ENCODE measurements around the gene PLEKHM1. TPM values are rescaled to one million over a fixed set of nuclear protein-coding genes. Genes with fewer than 3 reads are reported as not detected.
"Not testable (repeated sequence)": the region's sequence is repeated elsewhere in the genome, so short reads cannot be mapped to it uniquely, and the experiment has no call there.

Gene PLEKHM1
- total and polyA plus RNA-seq, 4 experiments from 2014 or later, result 6.8 to 92.5 (median 50.9) TPM

DNA sequence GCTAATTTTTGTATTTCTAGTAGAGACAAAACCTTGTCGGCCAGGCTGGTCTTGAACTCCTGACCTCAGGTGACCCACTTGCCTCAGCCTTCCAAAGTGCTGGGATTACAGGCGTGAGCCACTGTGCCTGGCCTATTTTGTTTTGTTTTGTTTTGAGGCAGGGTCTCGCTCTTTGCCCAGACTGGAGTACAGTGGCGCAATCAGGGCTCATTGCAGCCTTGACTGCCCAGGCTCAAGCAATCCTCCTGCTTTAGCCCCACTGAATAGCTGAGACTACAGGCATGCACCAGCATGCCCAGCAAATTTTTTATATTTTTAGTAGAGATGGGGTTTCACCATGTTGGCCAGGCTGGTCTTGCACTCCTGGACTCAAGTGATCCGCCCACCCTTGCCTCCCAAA is 30.1 kb downstream of the PLEKHM1 start:
- H3K27ac ChIP-seq (ENCODE audit: low read depth, low read length); H3K9me3 Mint-ChIP-seq; H3K4me3 ChIP-seq (ENCODE audit: low read length in 2 of 2); H3K4me1 ChIP-seq (ENCODE audit: insufficient read depth, low read length); H3K4me3 Mint-ChIP-seq; H3K27me3 ChIP-seq (ENCODE audit: insufficient read depth, low read length); H3K27ac Mint-ChIP-seq; CTCF ChIA-PET (ENCODE audit: partially characterized antibody); H3K27me3 Mint-ChIP-seq; H3K36me3 ChIP-seq (ENCODE audit: insufficient read depth, low read length); H3K9me3 ChIP-seq (ENCODE audit: control insufficient read depth in 1 of 2, low read length in 2 of 2); DNase-seq; H3K4me1 Mint-ChIP-seq; POLR2A ChIA-PET (ENCODE audit: partially characterized antibody); intact Hi-C loops (cut with micrococcal nuclease): not testable (repeated sequence)
- H3K36me3 Mint-ChIP-seq, result peaks cover 15 to 18% of the 10 kb centered on the region in 2 donors

DNA sequence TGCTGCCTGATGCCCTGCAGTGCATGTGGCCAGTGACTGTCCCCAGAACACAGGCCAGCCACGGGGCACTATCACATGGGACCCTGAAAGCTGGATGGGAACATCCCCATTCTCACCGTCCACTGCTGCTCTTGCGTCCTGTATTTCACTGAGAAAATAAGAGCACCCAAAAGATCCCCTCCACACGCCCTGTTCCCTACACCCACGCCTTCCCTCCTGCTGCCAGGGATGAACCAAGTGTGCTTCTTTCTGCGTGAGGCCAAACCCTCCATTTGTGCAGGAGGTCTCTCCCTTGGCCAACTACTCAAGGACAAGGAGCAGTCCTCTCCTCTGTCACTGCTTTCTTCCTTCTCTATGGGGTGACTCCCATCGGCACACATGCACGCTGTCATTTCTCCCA is 36.2 kb downstream of the PLEKHM1 start:
- Mint-ChIP-seq H3K27ac (peak overlapping the region in 4 of 7 donors; percentile 42 to 73 (median 70)), H3K36me3 (peaks cover 19 to 27% of the 10 kb centered on the region in 2 donors)
- POLR2A ChIA-PET (ENCODE audit: partially characterized antibody); DNase-seq; H3K27ac ChIP-seq (ENCODE audit: low read depth, low read length); H3K27me3 Mint-ChIP-seq; H3K4me3 Mint-ChIP-seq; H3K27me3 ChIP-seq (ENCODE audit: insufficient read depth, low read length); H3K4me3 ChIP-seq (ENCODE audit: low read length in 2 of 2); H3K4me1 ChIP-seq (ENCODE audit: insufficient read depth, low read length); H3K9me3 Mint-ChIP-seq; CTCF ChIA-PET (ENCODE audit: partially characterized antibody); H3K9me3 ChIP-seq (ENCODE audit: control insufficient read depth in 1 of 2, low read length in 2 of 2); intact Hi-C loops (cut with micrococcal nuclease); H3K36me3 ChIP-seq (ENCODE audit: insufficient read depth, low read length); H3K4me1 Mint-ChIP-seq: not testable (repeated sequence)

DNA sequence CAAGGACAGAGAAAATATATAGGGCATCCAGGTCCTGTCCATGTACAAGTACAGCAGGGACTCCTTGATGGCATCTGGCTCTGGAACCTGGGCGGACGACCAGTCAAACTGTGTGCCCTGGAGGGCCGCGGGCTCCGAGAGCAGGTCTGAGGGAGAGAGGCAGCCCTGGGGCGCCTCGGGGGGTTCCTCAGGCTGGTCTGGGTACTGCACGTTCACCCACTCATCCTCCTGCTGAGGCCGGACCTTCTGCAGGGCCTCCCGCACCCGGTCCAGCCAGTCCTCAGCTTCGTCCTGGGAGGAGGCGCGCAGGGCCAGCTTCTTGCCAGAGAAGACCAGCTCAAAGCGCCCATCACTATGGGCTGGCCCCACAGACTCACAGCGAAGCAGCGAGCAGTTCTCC is 36.8 kb downstream of the PLEKHM1 start:
- H3K4me1 ChIP-seq (ENCODE audit: insufficient read depth, low read length); H3K4me3 Mint-ChIP-seq; H3K27me3 Mint-ChIP-seq; H3K27ac Mint-ChIP-seq; H3K4me1 Mint-ChIP-seq; H3K27ac ChIP-seq (ENCODE audit: low read depth, low read length); H3K9me3 ChIP-seq (ENCODE audit: control insufficient read depth in 1 of 2, low read length in 2 of 2); H3K9me3 Mint-ChIP-seq; DNase-seq; H3K4me3 ChIP-seq (ENCODE audit: low read length in 2 of 2); intact Hi-C loops (cut with micrococcal nuclease); POLR2A ChIA-PET (ENCODE audit: partially characterized antibody); CTCF ChIA-PET (ENCODE audit: partially characterized antibody); H3K36me3 ChIP-seq (ENCODE audit: insufficient read depth, low read length); H3K27me3 ChIP-seq (ENCODE audit: insufficient read depth, low read length): not testable (repeated sequence)
- H3K36me3 Mint-ChIP-seq, result peaks cover 16 to 24% of the 10 kb centered on the region in 2 donors

- H3K4me1 ChIP-seq (ENCODE audit: insufficient read depth, low read length); H3K27me3 Mint-ChIP-seq; H3K27ac Mint-ChIP-seq; H3K4me1 Mint-ChIP-seq; H3K36me3 ChIP-seq (ENCODE audit: insufficient read depth, low read length); H3K27me3 ChIP-seq (ENCODE audit: insufficient read depth, low read length); POLR2A ChIA-PET (ENCODE audit: partially characterized antibody); H3K9me3 ChIP-seq (ENCODE audit: control insufficient read depth in 1 of 2, low read length in 2 of 2); H3K27ac ChIP-seq (ENCODE audit: low read depth, low read length); CTCF ChIA-PET (ENCODE audit: partially characterized antibody); DNase-seq; H3K4me3 Mint-ChIP-seq; H3K4me3 ChIP-seq (ENCODE audit: low read length in 2 of 2); H3K9me3 Mint-ChIP-seq; intact Hi-C loops (cut with micrococcal nuclease): not testable (repeated sequence)
- H3K36me3 Mint-ChIP-seq, result peaks cover 19 to 26% of the 10 kb centered on the region in 2 donors
Measured at GRCh38 chr17:45453225-45453534, 37.3 kb downstream of the PLEKHM1 start.

DNA sequence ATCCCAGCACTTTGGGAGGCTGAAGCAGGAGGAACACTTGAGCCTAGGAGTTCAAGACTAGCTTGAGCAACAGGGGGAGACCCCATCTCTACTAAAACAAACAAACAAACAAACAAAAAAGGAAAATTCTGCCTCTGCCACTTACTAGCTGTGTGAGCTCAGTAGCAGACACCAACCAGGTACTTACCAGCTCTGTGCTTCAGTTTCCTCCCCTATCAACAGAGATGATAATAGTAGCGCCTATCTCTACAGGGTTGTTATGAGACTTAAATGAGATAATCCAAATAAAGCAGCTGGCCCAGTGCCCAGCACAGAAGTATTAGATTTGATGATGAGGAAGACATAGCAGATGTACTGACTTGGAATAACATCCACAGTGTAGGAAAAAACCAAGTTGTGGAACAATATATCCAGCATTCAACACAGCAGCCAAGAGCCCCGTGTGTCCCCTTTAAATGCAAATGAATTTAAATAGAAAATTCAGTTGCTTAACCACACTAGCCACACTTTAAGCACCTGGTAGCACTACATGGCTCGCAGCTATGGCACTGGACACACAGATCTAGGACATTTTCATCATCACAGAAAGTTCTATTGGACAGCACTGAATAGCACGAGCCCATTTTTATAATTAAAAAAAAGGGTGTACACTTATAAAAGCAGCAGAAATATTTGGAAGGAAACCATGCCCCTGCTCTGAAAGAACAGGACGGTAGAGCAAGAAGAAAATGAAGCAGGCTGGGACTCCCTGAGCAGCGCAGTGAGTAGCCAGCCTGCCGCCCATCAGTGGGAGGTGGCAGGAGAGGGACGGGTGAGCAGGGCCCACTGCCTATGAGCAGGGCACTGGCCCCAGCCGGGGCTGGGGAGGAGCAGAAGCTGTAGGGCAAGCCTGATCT is 37.9 kb downstream of the PLEKHM1 start:
- H3K36me3 ChIP-seq (ENCODE audit: insufficient read depth, low read length); POLR2A ChIA-PET (ENCODE audit: partially characterized antibody); H3K9me3 ChIP-seq (ENCODE audit: control insufficient read depth in 1 of 2, low read length in 2 of 2); H3K27me3 Mint-ChIP-seq; H3K27ac Mint-ChIP-seq; H3K4me1 ChIP-seq (ENCODE audit: insufficient read depth, low read length); H3K27ac ChIP-seq (ENCODE audit: low read depth, low read length); H3K4me3 ChIP-seq (ENCODE audit: low read length in 2 of 2); H3K27me3 ChIP-seq (ENCODE audit: insufficient read depth, low read length); H3K9me3 Mint-ChIP-seq; DNase-seq; H3K4me1 Mint-ChIP-seq; intact Hi-C loops (cut with micrococcal nuclease); H3K4me3 Mint-ChIP-seq; CTCF ChIA-PET (ENCODE audit: partially characterized antibody): not testable (repeated sequence)
- peaks cover 22 to 30% of the 10 kb centered on the region in 2 donors for H3K36me3 Mint-ChIP-seq

GRCh38 chr17:45451660-45452059 is 38.9 kb downstream of the PLEKHM1 start:
- H3K27me3 ChIP-seq (ENCODE audit: insufficient read depth, low read length); H3K9me3 ChIP-seq (ENCODE audit: control insufficient read depth in 1 of 2, low read length in 2 of 2); H3K27ac ChIP-seq (ENCODE audit: low read depth, low read length); H3K27ac Mint-ChIP-seq; POLR2A ChIA-PET (ENCODE audit: partially characterized antibody); intact Hi-C loops (cut with micrococcal nuclease); DNase-seq; H3K36me3 ChIP-seq (ENCODE audit: insufficient read depth, low read length); H3K27me3 Mint-ChIP-seq; H3K4me3 Mint-ChIP-seq; H3K9me3 Mint-ChIP-seq; H3K4me3 ChIP-seq (ENCODE audit: low read length in 2 of 2); H3K4me1 ChIP-seq (ENCODE audit: insufficient read depth, low read length); H3K4me1 Mint-ChIP-seq; CTCF ChIA-PET (ENCODE audit: partially characterized antibody): not testable (repeated sequence)
- peaks cover 22 to 28% of the 10 kb centered on the region in 2 donors for H3K36me3 Mint-ChIP-seq

DNA sequence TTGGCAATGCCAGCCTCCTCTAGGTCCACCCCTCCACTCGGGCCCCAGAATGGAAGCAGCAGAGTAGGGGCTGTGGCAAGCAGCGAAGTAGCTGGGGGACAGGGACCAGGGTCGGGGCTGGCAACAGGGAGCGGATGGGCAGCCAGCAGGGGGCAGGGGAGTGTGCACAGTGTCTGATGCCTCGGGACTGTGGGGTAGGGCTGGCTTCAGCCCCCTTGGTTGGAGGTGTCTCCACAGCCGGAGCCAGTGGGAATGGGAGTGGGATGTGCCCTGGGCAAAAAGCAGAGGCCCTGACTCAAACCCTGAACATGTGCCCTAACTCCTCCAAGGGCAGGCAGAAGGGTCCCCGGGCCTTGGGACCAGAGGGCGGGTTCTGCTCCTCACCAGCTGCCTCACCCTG is 39.4 kb downstream of the PLEKHM1 start:
- peaks cover 4 to 13% (median 9%) of the 10 kb centered on the region in 4 donors for H3K4me1 Mint-ChIP-seq
- no peak for DNase-seq
- no peaks in the 10 kb centered on the region for H3K4me1 ChIP-seq (ENCODE audit: insufficient read depth, low read length)
- H3K9me3 ChIP-seq (ENCODE audit: control insufficient read depth in 1 of 2, low read length in 2 of 2), result no peaks in the 10 kb centered on the region
- H3K36me3 ChIP-seq (ENCODE audit: insufficient read depth, low read length), result no peaks in the 10 kb centered on the region
- CTCF ChIA-PET (ENCODE audit: partially characterized antibody), result no interaction called here
- intact Hi-C loops (cut with micrococcal nuclease), result no loop called here
- H3K27me3 ChIP-seq (ENCODE audit: insufficient read depth, low read length), result no peaks in the 10 kb centered on the region
- H3K27ac Mint-ChIP-seq, result no peak overlapping the region
- peaks cover 17 to 27% of the 10 kb centered on the region in 2 donors for H3K36me3 Mint-ChIP-seq
- H3K9me3 Mint-ChIP-seq, result no peaks in the 10 kb centered on the region
- no peak overlapping the region for H3K4me3 Mint-ChIP-seq
- POLR2A ChIA-PET (ENCODE audit: partially characterized antibody), result no interaction called here
- no peak overlapping the region for H3K4me3 ChIP-seq (ENCODE audit: low read length in 2 of 2)
- no peak overlapping the region for H3K27ac ChIP-seq (ENCODE audit: low read depth, low read length)
- no peaks in the 10 kb centered on the region for H3K27me3 Mint-ChIP-seq
